ENCODE data around the gene UVSSA.

DNA sequence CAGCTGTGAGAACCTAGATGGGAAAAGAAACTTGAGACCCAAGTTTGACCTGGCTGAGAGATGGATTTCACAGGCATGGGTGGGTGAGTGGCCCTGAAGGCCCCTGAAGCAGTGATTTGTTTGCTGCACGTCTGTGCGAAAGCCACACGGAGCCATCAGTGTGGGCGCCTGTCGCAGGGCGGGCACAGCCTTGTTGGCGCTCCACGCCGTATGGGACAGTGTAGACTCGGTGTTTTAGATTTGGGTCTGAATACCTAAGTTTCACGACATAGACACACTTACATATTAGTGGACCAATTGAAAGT, 21.9 kb upstream of the UVSSA start:
- TF ChIP-seq, protein P1, sequence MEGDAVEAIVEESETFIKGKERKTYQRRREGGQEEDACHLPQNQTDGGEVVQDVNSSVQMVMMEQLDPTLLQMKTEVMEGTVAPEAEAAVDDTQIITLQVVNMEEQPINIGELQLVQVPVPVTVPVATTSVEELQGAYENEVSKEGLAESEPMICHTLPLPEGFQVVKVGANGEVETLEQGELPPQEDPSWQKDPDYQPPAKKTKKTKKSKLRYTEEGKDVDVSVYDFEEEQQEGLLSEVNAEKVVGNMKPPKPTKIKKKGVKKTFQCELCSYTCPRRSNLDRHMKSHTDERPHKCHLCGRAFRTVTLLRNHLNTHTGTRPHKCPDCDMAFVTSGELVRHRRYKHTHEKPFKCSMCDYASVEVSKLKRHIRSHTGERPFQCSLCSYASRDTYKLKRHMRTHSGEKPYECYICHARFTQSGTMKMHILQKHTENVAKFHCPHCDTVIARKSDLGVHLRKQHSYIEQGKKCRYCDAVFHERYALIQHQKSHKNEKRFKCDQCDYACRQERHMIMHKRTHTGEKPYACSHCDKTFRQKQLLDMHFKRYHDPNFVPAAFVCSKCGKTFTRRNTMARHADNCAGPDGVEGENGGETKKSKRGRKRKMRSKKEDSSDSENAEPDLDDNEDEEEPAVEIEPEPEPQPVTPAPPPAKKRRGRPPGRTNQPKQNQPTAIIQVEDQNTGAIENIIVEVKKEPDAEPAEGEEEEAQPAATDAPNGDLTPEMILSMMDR (IDR thresholded peaks at IDR 0.05): no peak
- TF ChIP-seq POLR2A (IDR thresholded peaks at IDR 0.05): no peak
- no peak for TF ChIP-seq EP300 (IDR thresholded peaks at IDR 0.05)

Data from sigmoid colon (tissue), 4 donors.